Mesodermal cell (in vitro differentiated cells): ENCODE results near the gene PCNX3.

Experiments used
- H3K27ac ChIP-seq: 2 replicates; pipeline ENCODE4 v1.7.0; 2013; ENCODE audit warnings: mild to moderate bottlenecking, low read depth, low read length, moderate library complexity; ENCODE audit not compliant: severe bottlenecking
- H3K36me3 ChIP-seq: 2 replicates; pipeline ENCODE4 v1.7.1; 2013; ENCODE audit warnings: mild to moderate bottlenecking, low read length, moderate library complexity; ENCODE audit not compliant: control insufficient read depth, insufficient read depth
- H3K4me1 ChIP-seq: one replicate; pipeline ENCODE4 v1.7.1; 2013; ENCODE audit warnings: mild to moderate bottlenecking, low read length; ENCODE audit not compliant: insufficient read depth, control insufficient read depth, poor library complexity, severe bottlenecking
- H3K4me3 ChIP-seq: 2 replicates; pipeline ENCODE4 v1.7.0; 2013; ENCODE audit warnings: low read length, control low read depth, mild to moderate bottlenecking; ENCODE audit not compliant: insufficient read depth, poor library complexity, severe bottlenecking; ENCODE audit errors: extremely low read depth
- H3K9me3 ChIP-seq: 2 replicates; pipeline ENCODE4 v1.7.1; 2013; ENCODE audit warnings: mild to moderate bottlenecking, low read length, moderate library complexity; ENCODE audit not compliant: control insufficient read depth
- WGBS, 2 experiments: methylation state at CpG; one replicate each; pipeline ENCODE4 v1.1.5; 2013; ENCODE audit warnings: missing lambda C conversion rate in 2 of 2; ENCODE audit not compliant: insufficient coverage in 2 of 2; 5-methylcytosine and 5-hydroxymethylcytosine counted together

PCNX3 gene

GRCh38 chr11:65581928-65582327 is 33.6 kb upstream of the PCNX3 start:
- Histone ChIP-seq H3K36me3 (peaks cover 14% of the 10 kb centered on the region), H3K4me1 (peaks cover 9% of the 10 kb centered on the region), H3K27ac (no peak overlapping the region), H3K9me3 (no peaks in the 10 kb centered on the region), H3K4me3 (no peak overlapping the region)
- 86 to 96% methylated on average over 3 of the region's 3 CpGs for WGBS, 2 experiments

- Histone ChIP-seq H3K9me3 (no peaks in the 10 kb centered on the region), H3K27ac (no peak overlapping the region), H3K4me1 (peaks cover 10% of the 10 kb centered on the region), H3K4me3 (no peak overlapping the region), H3K36me3 (peaks cover 14% of the 10 kb centered on the region)
- WGBS, 2 experiments: 93 to 94% methylated on average over 3 to 5 of the region's 10 CpGs
Measured at GRCh38 chr11:65583589-65583988, 32.0 kb upstream of the PCNX3 start.

- no peaks in the 10 kb centered on the region for H3K9me3 ChIP-seq
- H3K4me1 ChIP-seq: peaks cover 10% of the 10 kb centered on the region
- 90 to 91% methylated on average over 4 to 7 of the region's 8 CpGs for WGBS, 2 experiments
- no peak overlapping the region for H3K27ac ChIP-seq
- no peak overlapping the region for H3K4me3 ChIP-seq
- H3K36me3 ChIP-seq: peaks cover 14% of the 10 kb centered on the region
Measured at GRCh38 chr11:65584106-65584505, 31.5 kb upstream of the PCNX3 start.

- H3K36me3 ChIP-seq: peaks cover 14% of the 10 kb centered on the region
- no peak overlapping the region for H3K27ac ChIP-seq
- H3K4me3 ChIP-seq: no peak overlapping the region
- WGBS, 2 experiments: 33 to 48% methylated on average over 35 of the region's 46 CpGs
- no peaks in the 10 kb centered on the region for H3K9me3 ChIP-seq
- peaks cover 12% of the 10 kb centered on the region for H3K4me1 ChIP-seq
Measured at GRCh38 chr11:65584723-65585171, 30.8 kb upstream of the PCNX3 start.

- peaks cover 14% of the 10 kb centered on the region for H3K36me3 ChIP-seq
- H3K9me3 ChIP-seq: no peaks in the 10 kb centered on the region
- H3K27ac ChIP-seq: no peak overlapping the region
- WGBS, 2 experiments: 64 to 65% methylated on average over 43 to 48 of the region's 51 CpGs
- H3K4me3 ChIP-seq: no peak overlapping the region
- H3K4me1 ChIP-seq: peaks cover 12% of the 10 kb centered on the region
Measured at GRCh38 chr11:65585396-65586246, 30.0 kb upstream of the PCNX3 start.

GRCh38 chr11:65586247-65586630 is 29.3 kb upstream of the PCNX3 start:
- Histone ChIP-seq H3K4me1 (peaks cover 12% of the 10 kb centered on the region), H3K4me3 (no peak overlapping the region), H3K9me3 (no peaks in the 10 kb centered on the region), H3K27ac (no peak overlapping the region), H3K36me3 (peaks cover 10% of the 10 kb centered on the region)
- 88 to 95% methylated on average over 4 of the region's 4 CpGs for WGBS, 2 experiments

GRCh38 chr11:65586676-65587075 is 28.9 kb upstream of the PCNX3 start:
- 79 to 83% methylated on average over 1 to 2 of the region's 2 CpGs for WGBS, 2 experiments
- H3K36me3 ChIP-seq: peaks cover 8% of the 10 kb centered on the region
- H3K9me3 ChIP-seq: no peaks in the 10 kb centered on the region
- H3K27ac ChIP-seq: no peak overlapping the region
- peaks cover 12% of the 10 kb centered on the region for H3K4me1 ChIP-seq
- H3K4me3 ChIP-seq: no peak overlapping the region

- Histone ChIP-seq H3K27ac (no peak overlapping the region), H3K9me3 (no peaks in the 10 kb centered on the region), H3K4me3 (no peak overlapping the region), H3K36me3 (peaks cover 4% of the 10 kb centered on the region), H3K4me1 (peaks cover 12% of the 10 kb centered on the region)
- WGBS, 2 experiments: 72 to 78% methylated on average over 13 of the region's 13 CpGs
Measured at GRCh38 chr11:65588199-65589054, 27.1 kb upstream of the PCNX3 start.

- Histone ChIP-seq H3K36me3 (peaks cover 4% of the 10 kb centered on the region), H3K27ac (no peak overlapping the region), H3K4me3 (no peak overlapping the region), H3K4me1 (peaks cover 12% of the 10 kb centered on the region), H3K9me3 (no peaks in the 10 kb centered on the region)
- 83 to 85% methylated on average over 6 of the region's 9 CpGs for WGBS, 2 experiments
Measured at GRCh38 chr11:65589444-65590239, 25.9 kb upstream of the PCNX3 start.

- Histone ChIP-seq H3K4me3 (no peak overlapping the region), H3K36me3 (peaks cover 4% of the 10 kb centered on the region), H3K27ac (no peak overlapping the region), H3K9me3 (no peaks in the 10 kb centered on the region), H3K4me1 (peaks cover 12% of the 10 kb centered on the region)
- WGBS, 2 experiments: 88 to 93% methylated on average over 5 to 8 of the region's 8 CpGs
Measured at GRCh38 chr11:65590240-65590738, 25.3 kb upstream of the PCNX3 start.
